ENCODE data around the gene EID3.
"Not testable (repeated sequence)": the region's sequence is repeated elsewhere in the genome, so short reads cannot be mapped to it uniquely, and the experiment has no call there.

The EID3 gene

GRCh38 chr12:104291867-104292524 lies 11.5 kb upstream of the EID3 start:
- TF ChIP-seq, protein P1, sequence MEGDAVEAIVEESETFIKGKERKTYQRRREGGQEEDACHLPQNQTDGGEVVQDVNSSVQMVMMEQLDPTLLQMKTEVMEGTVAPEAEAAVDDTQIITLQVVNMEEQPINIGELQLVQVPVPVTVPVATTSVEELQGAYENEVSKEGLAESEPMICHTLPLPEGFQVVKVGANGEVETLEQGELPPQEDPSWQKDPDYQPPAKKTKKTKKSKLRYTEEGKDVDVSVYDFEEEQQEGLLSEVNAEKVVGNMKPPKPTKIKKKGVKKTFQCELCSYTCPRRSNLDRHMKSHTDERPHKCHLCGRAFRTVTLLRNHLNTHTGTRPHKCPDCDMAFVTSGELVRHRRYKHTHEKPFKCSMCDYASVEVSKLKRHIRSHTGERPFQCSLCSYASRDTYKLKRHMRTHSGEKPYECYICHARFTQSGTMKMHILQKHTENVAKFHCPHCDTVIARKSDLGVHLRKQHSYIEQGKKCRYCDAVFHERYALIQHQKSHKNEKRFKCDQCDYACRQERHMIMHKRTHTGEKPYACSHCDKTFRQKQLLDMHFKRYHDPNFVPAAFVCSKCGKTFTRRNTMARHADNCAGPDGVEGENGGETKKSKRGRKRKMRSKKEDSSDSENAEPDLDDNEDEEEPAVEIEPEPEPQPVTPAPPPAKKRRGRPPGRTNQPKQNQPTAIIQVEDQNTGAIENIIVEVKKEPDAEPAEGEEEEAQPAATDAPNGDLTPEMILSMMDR (conservative IDR thresholded peaks at IDR 0.05; ENCODE audit: low read depth, low read length): no peak
- Histone ChIP-seq H3K27ac (no peak overlapping the region), H3K4me1 (ENCODE audit: low read depth, poor library complexity, severe bottlenecking) (peaks cover 29% of the 10 kb centered on the region), H3K79me2 (ENCODE audit: insufficient read depth, low read depth) (peaks cover 96% of the 10 kb centered on the region), H3K36me3 (ENCODE audit: insufficient read depth) (0 out of 2 replicates have a peak, but pooled peaks cover 15% of the 10 kb centered on the region), H3K9ac (no peak overlapping the region), H4K20me1 (ENCODE audit: insufficient read depth) (peaks cover 7% of the 10 kb centered on the region; the same call in 1 of the 2 replicates), H3K27me3 (ENCODE audit: insufficient read depth, low read depth) (no peaks in the 10 kb centered on the region), H3K4me3 (IDR thresholded peaks at IDR 0.05; ENCODE audit: insufficient read depth, low read depth, low read length) (no peak overlapping the region), H2AFZ (ENCODE audit: low read depth) (no peak overlapping the region), H3K4me2 (no peak overlapping the region)

DNA sequence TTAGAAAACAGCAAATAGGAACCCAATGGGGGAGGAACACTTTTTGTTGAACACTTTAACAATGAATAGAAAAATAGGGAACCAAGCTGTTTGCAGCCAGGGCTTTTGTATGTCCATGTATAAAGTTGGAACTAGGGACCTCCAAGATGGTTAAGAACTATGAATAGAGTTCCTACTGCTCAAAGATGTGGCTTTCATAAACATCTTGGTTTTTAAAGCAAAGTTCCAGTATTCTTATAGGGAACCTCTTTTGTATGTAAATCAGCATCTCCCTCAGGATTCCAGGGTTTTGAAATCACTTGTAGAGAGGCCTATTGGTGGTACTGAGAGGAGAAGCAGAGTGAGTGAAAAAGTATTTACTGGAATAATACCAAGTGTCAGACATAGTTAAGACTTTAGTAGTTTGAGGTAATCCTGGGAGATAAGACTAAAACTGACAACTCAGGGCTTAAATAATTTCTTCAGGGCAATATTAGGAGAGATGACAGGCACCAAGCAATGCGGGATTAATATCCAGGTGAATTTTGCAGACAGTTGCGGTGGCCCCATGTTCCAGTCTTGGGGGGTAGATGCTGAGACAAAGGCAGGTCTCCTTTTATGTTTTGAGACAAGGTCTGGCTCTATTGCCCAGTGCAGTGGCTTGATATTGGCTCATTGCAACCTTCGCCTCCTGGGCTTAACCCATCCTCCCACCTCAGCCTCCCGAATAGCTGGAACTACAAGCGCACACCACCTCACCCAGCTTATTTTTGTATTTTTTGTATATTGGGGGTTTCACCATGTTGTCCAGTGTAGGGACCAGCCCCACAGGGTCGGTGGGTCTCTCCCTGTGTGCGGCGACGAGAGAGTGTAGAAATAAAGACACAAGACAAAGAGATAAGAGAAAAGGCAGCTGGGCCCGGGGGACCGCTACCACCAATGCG lies 10.4 kb upstream of the EID3 start:
- no peak overlapping the region for H3K27ac ChIP-seq
- no peak overlapping the region for H3K9ac ChIP-seq
- TF ChIP-seq, protein P1 (conservative IDR thresholded peaks at IDR 0.05; ENCODE audit: low read depth, low read length): no peak
- peaks cover 15% of the 10 kb centered on the region; the same call in 1 of the 2 replicates for H3K36me3 ChIP-seq (ENCODE audit: insufficient read depth)
- H3K4me3 ChIP-seq (IDR thresholded peaks at IDR 0.05; ENCODE audit: insufficient read depth, low read depth, low read length): no peak overlapping the region
- peaks cover 96% of the 10 kb centered on the region for H3K79me2 ChIP-seq (ENCODE audit: insufficient read depth, low read depth)
- no peak overlapping the region for H2AFZ ChIP-seq (ENCODE audit: low read depth)
- peaks cover 38% of the 10 kb centered on the region for H3K4me1 ChIP-seq (ENCODE audit: low read depth, poor library complexity, severe bottlenecking)
- no peaks in the 10 kb centered on the region for H3K27me3 ChIP-seq (ENCODE audit: insufficient read depth, low read depth)
- peaks cover 7% of the 10 kb centered on the region; the same call in 1 of the 2 replicates for H4K20me1 ChIP-seq (ENCODE audit: insufficient read depth)
- H3K4me2 ChIP-seq: no peak overlapping the region

- not testable (repeated sequence) for H3K27ac ChIP-seq; H3K4me3 ChIP-seq (IDR thresholded peaks at IDR 0.05; ENCODE audit: insufficient read depth, low read depth, low read length); H3K9ac ChIP-seq; H3K4me2 ChIP-seq; H2AFZ ChIP-seq (ENCODE audit: low read depth); H3K27me3 ChIP-seq (ENCODE audit: insufficient read depth, low read depth); H4K20me1 ChIP-seq (ENCODE audit: insufficient read depth)
- Histone ChIP-seq H3K4me1 (ENCODE audit: low read depth, poor library complexity, severe bottlenecking) (peaks cover 46% of the 10 kb centered on the region), H3K79me2 (ENCODE audit: insufficient read depth, low read depth) (peaks cover 94% of the 10 kb centered on the region), H3K36me3 (ENCODE audit: insufficient read depth) (peaks cover 15% of the 10 kb centered on the region; the same call in 1 of the 2 replicates)
Measured at GRCh38 chr12:104294158-104294859, 9.2 kb upstream of the EID3 start.

- no peaks in the 10 kb centered on the region for H3K27me3 ChIP-seq (ENCODE audit: insufficient read depth, low read depth)
- H2AFZ ChIP-seq (ENCODE audit: low read depth): no peak overlapping the region
- TF ChIP-seq, protein P1 (conservative IDR thresholded peaks at IDR 0.05; ENCODE audit: low read depth, low read length): no peak
- H3K4me1 ChIP-seq (ENCODE audit: low read depth, poor library complexity, severe bottlenecking): peaks cover 45% of the 10 kb centered on the region
- H3K4me3 ChIP-seq (IDR thresholded peaks at IDR 0.05; ENCODE audit: insufficient read depth, low read depth, low read length): no peak overlapping the region
- no peak overlapping the region for H3K27ac ChIP-seq
- H3K36me3 ChIP-seq (ENCODE audit: insufficient read depth): peaks cover 15% of the 10 kb centered on the region; the same call in 1 of the 2 replicates
- H3K4me2 ChIP-seq: no peak overlapping the region
- peaks cover 7% of the 10 kb centered on the region; the same call in 1 of the 2 replicates for H4K20me1 ChIP-seq (ENCODE audit: insufficient read depth)
- peaks cover 93% of the 10 kb centered on the region for H3K79me2 ChIP-seq (ENCODE audit: insufficient read depth, low read depth)
- no peak overlapping the region for H3K9ac ChIP-seq
Measured at GRCh38 chr12:104294927-104295668, 8.4 kb upstream of the EID3 start.

Data from KMS-11 (cell line).